PC-9 (cell line): Measurements from ENCODE around the gene PFKFB3.

ENCODE experiments used
- CTCF ChIP-seq: fragments of 200-600 bp; sonication (generic); conservative IDR thresholded peaks from 2 replicates; pipeline ENCODE4 v1.6.1; 2017; ENCODE audit warnings: mixed run types, antibody characterized with exemption, mild to moderate bottlenecking, moderate library complexity
- EZH2 ChIP-seq: fragments of 200-600 bp; sonication (generic); IDR thresholded peaks from 2 replicates; pipeline ENCODE4 v1.8.0; 2017; ENCODE audit warnings: antibody characterized with exemption, low read depth

- no peak for TF ChIP-seq CTCF
- no peak for TF ChIP-seq EZH2
These were observed 14.9 kb downstream of the PFKFB3 start for GRCh38 chr10:6217611-6218010.
